H1 (cell line): ENCODE results near the gene AHRR. TPM values are rescaled to one million over a fixed set of nuclear protein-coding genes. Genes with fewer than 3 reads are reported as not detected.

Experiments used
- BACH1 ChIP-seq: IDR thresholded peaks from 2 replicates; pipeline ENCODE4 v1.6.1; 2012; ENCODE audit warnings: low read length, improper control_type of control experiment
- CBX5 ChIP-seq: fragments of 300-800, 300-1000 bp; sonication (generic); IDR thresholded peaks from 2 replicates; pipeline ENCODE4 v1.7.1; 2016; ENCODE audit warnings: antibody characterized with exemption, low read length, low read depth
- RAD21 ChIP-seq, 2 experiments: IDR thresholded peaks in 1 of 2; conservative IDR thresholded peaks in 1 of 2; 2 replicates each; pipeline ENCODE4 v1.6.1; 2011; ENCODE audit warnings: low read depth in 2 of 2, low read length in 2 of 2, improper control_type of control experiment in 1 of 2, inconsistent platforms in 1 of 2, mild to moderate bottlenecking in 1 of 2, moderate library complexity in 1 of 2
- RNF2 ChIP-seq: fragments of 200-900, 300-1000 bp; sonication (generic); IDR thresholded peaks from 2 replicates; pipeline ENCODE4 v1.7.1; 2016; ENCODE audit warnings: borderline replicate concordance, low read depth, mild to moderate bottlenecking, antibody characterized with exemption, low read length; ENCODE audit not compliant: poor library complexity, severe bottlenecking; ENCODE audit errors: missing control alignments
- SUZ12 ChIP-seq: fragments of 200-600 bp; sonication (generic); IDR thresholded peaks from 2 replicates; pipeline ENCODE4 v1.6.1; 2012; ENCODE audit warnings: mild to moderate bottlenecking, inconsistent platforms, low read length, moderate library complexity, mixed read lengths
- polyA plus RNA-seq, 7 experiments: library from polyadenylated mRNA; depleted of rRNA in 3 of 7; stranded (reverse) in 5 of 7; unstranded in 2 of 7; fragments of >200 nt in 5 of 7; fragments of 200-250 nt in 2 of 7; gene quantifications; 1 replicate in 5 of 7; 2 replicates in 1 of 7; 4 replicates in 1 of 7; pipeline versions ENCODE4 v1.2.1 to v1.2.3, GENCODE V29; 2011 to 2013; ENCODE audit warnings: missing spikeins in 2 of 7, mixed read lengths in 2 of 7
- total RNA-seq: library from RNA; stranded (reverse); fragmentation: NEBNext Ultra II Directional; extraction: Animal tissue kit (Norgen Biotek cat#: 25700); gene quantifications from 2 replicates; pipeline ENCODE4 v1.2.1, GENCODE V29; 2021

AHRR gene
- total and polyA plus RNA-seq, 2 of the 8 experiments (the other 6 are each of a cell fraction or from before 2014, with no cell fraction given) = 0.41 to 0.80 TPM

GRCh38 chr5:311963-312362 lies 9.6 kb upstream of the AHRR start (continued):
- TF ChIP-seq BACH1 = no peak
- TF ChIP-seq RAD21 (IDR thresholded peaks at IDR 0.05 in 1 of 2, conservative IDR thresholded peaks at IDR 0.05 in 1 of 2; ENCODE audit: low read depth in 2 of 2, low read length in 2 of 2) = no peak
- no peak for TF ChIP-seq RNF2
- no peak for TF ChIP-seq CBX5
- no peak for TF ChIP-seq SUZ12
- TF ChIP-seq, all 59 proteins: peak for 0
